GM19193 (cell line): ENCODE results near the gene TMEM39B.

Experiments
- POLR2A ChIP-seq: IDR thresholded peaks from 4 replicates; pipeline ENCODE4 v1.6.1; 2011; ENCODE audit not compliant: insufficient read depth, insufficient read length; ENCODE audit errors: extremely low read depth

TMEM39B gene

GRCh38 chr1:32056598-32056997, 16.1 kb upstream of the TMEM39B start:
- no peak for TF ChIP-seq POLR2A

DNA sequence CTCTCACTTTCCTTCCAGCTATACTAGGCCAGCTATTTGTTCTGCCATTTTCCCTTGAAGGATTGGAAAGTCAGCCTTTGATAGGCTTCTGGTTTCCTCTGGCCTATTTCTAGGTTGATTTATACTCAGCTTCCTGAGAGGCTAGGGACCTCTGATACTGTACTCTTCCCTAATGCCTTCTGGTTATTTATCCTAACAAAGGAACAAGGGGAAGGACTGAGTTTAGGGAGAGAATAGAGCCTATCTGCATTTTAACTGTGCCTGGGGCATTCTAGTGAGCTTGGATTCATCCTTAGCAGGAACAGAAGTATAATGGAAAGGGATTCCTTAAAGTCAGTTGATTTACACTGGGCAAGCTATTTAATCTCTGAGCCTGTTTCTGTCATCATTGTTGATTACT, 11.8 kb upstream of the TMEM39B start:
- no peak for TF ChIP-seq POLR2A

- TF ChIP-seq POLR2A = no peak
Measured at GRCh38 chr1:32062867-32063230, 9.9 kb upstream of the TMEM39B start.

GRCh38 chr1:32063261-32063681, 9.5 kb upstream of the TMEM39B start:
- TF ChIP-seq POLR2A = no peak

GRCh38 chr1:32066489-32066873, 6.3 kb upstream of the TMEM39B start:
- no peak for TF ChIP-seq POLR2A

DNA sequence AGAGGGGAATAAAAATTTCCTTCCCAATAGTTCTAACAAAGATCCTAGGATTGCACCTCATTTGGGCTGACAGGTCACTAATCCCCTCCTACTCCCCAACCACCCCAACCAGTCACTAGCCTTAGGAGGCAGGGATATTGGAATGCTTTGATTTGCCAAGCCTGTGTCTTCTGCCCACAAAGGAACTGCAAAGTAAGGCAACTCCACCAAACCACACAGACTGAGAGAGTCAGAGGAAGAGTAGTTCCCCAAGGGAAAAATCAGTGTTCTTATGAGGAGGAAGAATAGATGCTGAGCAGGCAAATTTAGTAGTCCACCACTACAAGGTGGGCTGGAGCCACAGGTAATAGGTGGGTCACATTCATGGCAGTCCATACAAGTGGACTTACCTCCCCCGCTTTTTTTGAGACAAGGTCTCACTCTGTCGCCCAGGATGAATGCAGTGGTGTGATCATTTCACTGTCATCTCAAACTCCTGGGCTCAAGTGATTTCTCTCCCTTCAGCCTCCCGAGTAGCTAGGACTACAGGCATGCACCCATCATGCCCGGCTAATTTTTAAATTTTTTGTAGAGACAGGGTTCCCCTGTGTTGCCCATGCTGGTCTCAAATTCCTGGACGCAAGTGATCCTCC, 3.7 kb upstream of the TMEM39B start:
- no peak for TF ChIP-seq POLR2A

DNA sequence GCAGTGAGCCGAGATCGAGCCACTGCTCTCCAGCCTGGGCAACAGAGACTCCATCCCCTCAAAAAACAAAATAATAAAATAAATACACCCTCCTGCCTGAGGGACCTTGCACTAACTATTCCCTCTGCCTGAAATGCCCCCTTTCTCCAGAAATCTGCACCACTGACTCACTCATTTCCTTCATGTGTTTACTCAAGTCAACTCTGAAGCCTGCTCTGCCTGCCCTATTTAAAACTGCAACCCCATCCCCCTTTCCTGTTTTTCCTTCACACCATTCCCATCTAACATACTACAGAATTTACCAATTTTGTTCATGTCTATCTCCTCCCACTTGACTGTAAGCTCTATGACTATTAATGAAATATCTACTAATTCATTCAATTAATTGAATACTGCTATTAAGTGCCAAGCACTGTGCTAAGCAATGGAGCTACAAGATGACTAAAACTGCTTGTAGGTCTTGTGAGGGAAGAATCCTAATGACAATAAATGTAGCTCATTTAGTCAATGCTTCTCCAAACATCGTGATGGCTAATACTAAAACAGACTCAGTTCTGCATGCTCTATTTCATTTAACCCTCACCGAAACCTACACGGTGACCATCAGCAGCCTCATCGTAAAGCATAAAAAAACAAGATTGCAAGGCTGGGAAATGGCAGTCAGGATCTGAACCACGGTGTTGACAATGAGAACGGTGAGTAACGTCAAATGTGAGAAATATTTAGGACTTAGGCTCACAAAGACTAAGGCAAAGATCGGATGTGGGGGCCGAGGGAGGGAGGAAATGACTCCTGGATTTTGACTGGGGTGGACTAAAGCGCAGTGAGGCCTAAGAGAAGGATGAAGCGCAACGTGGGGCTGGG, 749 bp upstream of the TMEM39B start:
- no peak for TF ChIP-seq POLR2A

GRCh38 chr1:32073299-32074229, 825 bp downstream of the TMEM39B start:
- no peak for TF ChIP-seq POLR2A

DNA sequence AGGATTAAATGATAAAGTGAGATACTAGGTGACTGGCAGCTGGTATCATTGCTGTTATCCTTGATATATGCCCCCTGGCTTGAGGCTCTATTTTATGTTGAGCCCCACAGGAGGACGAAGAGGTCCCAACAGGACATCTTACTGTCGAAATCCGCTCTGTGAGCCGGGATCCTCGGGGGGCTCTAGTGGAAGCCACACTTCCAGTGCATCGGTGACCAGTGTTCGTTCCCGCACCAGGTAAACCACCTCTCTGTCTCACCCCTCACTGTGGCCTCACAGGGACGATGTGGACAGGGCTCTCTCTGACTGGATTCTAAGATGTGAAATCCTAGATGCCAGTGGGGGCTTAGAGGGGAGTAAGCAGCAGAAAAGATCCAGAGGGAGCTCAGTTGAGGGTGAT, 2.1 kb downstream of the TMEM39B start:
- no peak for TF ChIP-seq POLR2A

DNA sequence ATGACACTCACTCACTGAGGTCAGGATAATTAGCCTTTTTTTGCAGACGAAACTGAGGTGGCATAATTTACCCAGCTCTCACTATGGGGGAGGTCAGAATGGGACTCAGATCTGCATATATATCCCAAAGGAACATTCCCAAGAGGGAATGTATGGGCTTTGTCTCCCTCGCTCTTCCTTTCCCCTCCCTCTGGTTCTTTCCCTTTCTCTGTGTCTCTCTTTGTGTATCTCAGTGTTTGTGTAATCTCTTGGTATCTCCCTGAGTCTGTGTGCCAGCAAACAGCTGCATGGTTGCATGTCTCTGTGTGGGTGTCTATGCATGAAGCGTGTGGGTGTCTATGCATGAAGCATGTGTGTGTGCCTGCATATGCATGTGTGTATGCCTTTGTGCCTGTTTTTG, 4.7 kb downstream of the TMEM39B start:
- no peak for TF ChIP-seq POLR2A

GRCh38 chr1:32082022-32082421, 9.3 kb downstream of the TMEM39B start:
- TF ChIP-seq POLR2A = no peak

DNA sequence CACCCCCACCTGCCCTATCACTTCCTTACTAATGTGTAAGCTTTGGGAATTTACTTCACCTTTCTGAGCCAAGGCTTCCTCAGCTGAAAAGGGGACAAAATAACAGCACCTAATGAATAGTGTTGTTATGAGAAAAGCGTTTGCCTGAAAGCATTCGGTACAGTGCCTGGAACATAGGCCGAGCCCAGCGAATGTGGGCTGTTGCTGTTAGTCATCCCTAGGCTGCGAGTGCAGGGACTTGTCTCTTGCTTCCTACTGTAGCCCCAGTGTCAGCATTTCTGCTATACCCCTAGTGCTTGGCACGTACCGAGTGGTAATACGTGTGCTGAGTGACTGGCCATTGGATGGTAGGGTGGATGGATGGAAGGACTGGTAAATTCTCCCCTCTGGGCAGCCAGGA, 18.4 kb downstream of the TMEM39B start:
- TF ChIP-seq POLR2A = no peak

DNA sequence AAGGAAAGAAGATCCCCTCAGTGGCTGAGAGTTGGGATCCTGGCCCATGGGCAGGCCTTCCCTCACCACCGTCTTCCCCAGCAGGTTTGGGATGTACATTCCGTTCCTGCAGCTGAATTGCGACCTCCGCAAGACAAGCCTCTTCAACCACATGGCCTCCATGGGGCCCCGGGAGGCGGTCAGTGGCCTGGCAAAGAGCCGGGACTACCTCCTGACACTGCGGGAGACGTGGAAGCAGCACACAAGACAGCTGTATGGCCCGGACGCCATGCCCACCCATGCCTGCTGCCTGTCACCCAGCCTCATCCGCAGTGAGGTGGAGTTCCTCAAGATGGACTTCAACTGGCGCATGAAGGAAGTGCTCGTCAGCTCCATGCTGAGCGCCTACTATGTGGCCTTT, 18.9 kb downstream of the TMEM39B start:
- TF ChIP-seq POLR2A = no peak

DNA sequence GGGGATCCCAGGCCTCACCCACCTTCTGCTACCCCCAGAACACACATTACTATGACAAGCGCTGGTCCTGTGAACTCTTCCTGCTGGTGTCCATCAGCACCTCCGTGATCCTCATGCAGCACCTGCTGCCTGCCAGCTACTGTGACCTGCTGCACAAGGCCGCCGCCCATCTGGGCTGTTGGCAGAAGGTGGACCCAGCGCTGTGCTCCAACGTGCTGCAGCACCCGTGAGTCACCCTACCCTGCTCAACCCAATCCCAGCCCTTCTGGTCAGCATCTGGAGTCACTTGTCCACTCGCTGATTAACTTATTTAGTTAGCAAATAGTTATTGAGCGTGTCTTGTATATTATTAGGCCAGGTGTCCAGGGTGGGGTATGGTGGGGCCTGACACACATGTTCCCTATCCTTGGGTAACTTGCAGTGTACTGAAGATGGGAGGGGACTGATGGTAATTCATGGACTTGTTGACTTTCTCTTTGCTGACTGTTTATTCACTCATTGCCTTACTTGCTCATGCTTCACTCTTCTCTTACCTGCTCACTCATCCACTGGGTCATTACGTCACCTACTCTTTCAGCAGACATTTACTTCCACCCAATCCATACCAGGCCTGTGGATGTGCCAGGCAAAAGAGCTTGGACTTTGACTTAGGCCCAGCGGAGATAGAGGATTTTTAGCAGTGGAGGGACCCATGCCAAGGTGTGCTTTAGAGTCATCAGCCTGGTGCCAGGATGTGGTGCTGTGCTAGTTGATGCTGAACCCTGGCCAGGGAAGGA, 22.2 kb downstream of the TMEM39B start:
- TF ChIP-seq POLR2A = no peak

DNA sequence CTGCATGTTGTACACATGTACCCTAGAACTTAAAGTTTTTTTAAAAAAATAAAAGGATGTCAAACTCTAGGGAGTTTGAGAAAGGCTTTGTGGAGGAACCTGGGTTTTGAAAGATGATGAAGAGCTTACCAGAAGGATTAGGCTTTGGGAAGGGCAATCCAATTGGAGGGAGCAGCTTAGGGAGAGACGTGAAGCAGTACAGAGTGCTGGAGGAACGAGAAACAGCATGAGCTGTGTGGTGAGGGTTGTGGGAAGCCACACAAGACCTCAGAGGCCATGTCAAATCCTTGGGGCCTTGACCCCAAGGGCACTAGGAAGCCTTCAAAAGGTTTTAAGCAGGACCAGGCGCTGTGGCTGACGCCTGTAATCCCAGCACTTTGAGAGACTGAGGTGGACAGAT, 26.7 kb downstream of the TMEM39B start:
- no peak for TF ChIP-seq POLR2A

GRCh38 chr1:32100359-32100758, 27.6 kb downstream of the TMEM39B start:
- TF ChIP-seq POLR2A = no peak
